HG02938 (cell line): ENCODE results near the gene RRN3.
"Not testable (repeated sequence)": the region's sequence is repeated elsewhere in the genome, so short reads cannot be mapped to it uniquely, and the experiment has no call there.

Source experiments
- ATAC-seq: cut with Tn5 transposase; IDR thresholded peaks from one replicate; pipeline ENCODE4 v1.9.1; 2021; ENCODE audit warnings: mild to moderate bottlenecking, moderate library complexity; ENCODE audit not compliant: unreplicated experiment

The RRN3 gene

GRCh38 chr16:15028801-15029698 is 65.0 kb downstream of the RRN3 start:
- ATAC-seq: not testable (repeated sequence)

GRCh38 chr16:15028345-15028715 is 65.7 kb downstream of the RRN3 start:
- not testable (repeated sequence) for ATAC-seq

- ATAC-seq: not testable (repeated sequence)
Observed at GRCh38 chr16:15027503-15028344, 66.3 kb downstream of the RRN3 start.

- not testable (repeated sequence) for ATAC-seq
Observed at GRCh38 chr16:15027051-15027450, 67.0 kb downstream of the RRN3 start.

GRCh38 chr16:15025234-15025951 is 68.7 kb downstream of the RRN3 start:
- ATAC-seq: not testable (repeated sequence)

GRCh38 chr16:15024858-15025199 is 69.2 kb downstream of the RRN3 start:
- not testable (repeated sequence) for ATAC-seq

- not testable (repeated sequence) for ATAC-seq
Observed at GRCh38 chr16:15023381-15024077, 70.5 kb downstream of the RRN3 start.

- peak; percentile 78 for ATAC-seq
Observed at GRCh38 chr16:15022194-15022593, 71.9 kb downstream of the RRN3 start.

GRCh38 chr16:15021429-15021828 is 72.6 kb downstream of the RRN3 start:
- ATAC-seq: not testable (repeated sequence)

- not testable (repeated sequence) for ATAC-seq
Observed at GRCh38 chr16:15016951-15017580, 77.0 kb downstream of the RRN3 start.

GRCh38 chr16:15016354-15016753 is 77.7 kb downstream of the RRN3 start:
- not testable (repeated sequence) for ATAC-seq

GRCh38 chr16:15015671-15016070 is 78.4 kb downstream of the RRN3 start:
- ATAC-seq: not testable (repeated sequence)

GRCh38 chr16:15012941-15013340 is 81.1 kb downstream of the RRN3 start:
- not testable (repeated sequence) for ATAC-seq
